Kidney (tissue), 22 donors: ENCODE results near the gene PCYOX1L. TPM values are rescaled to one million over a fixed set of nuclear protein-coding genes. Genes with fewer than 3 reads are reported as not detected.

ENCODE experiments used
- DNase-seq, 5 donors: peaks; one replicate each; pipeline ENCODE4 v3.0.0-alpha.2; 2013 to 2020
- FAIRE-seq: peaks from 2 replicates; lab custom pipeline; 2012; peaks lifted over from hg19 to GRCh38; lab: Jason Lieb, UNC
- H3K27ac ChIP-seq, 2 donors: one replicate each; pipeline ENCODE4 v1.7.0; 2013; ENCODE audit warnings: low read depth in 2 of 2, low read length in 2 of 2, inconsistent platforms in 1 of 2
- H3K27me3 ChIP-seq: one replicate; pipeline ENCODE4 v1.7.1; 2013; ENCODE audit warnings: low read length, inconsistent platforms; ENCODE audit not compliant: control insufficient read depth, insufficient read depth
- H3K36me3 ChIP-seq, 3 donors: one replicate each; pipeline versions ENCODE4 v1.7.0 to v1.7.1; 2013; ENCODE audit warnings: low read length in 3 of 3, control low read depth in 1 of 3, inconsistent platforms in 1 of 3; ENCODE audit not compliant: insufficient read depth in 3 of 3, control insufficient read depth in 2 of 3
- H3K4me1 ChIP-seq, 3 donors: one replicate each; pipeline versions ENCODE4 v1.7.0 to v1.7.1; 2013; ENCODE audit warnings: low read length in 3 of 3, inconsistent platforms in 1 of 3, low read depth in 1 of 3; ENCODE audit not compliant: control insufficient read depth in 2 of 3, insufficient read depth in 2 of 3
- H3K4me3 ChIP-seq, 3 donors: one replicate each; pipeline versions ENCODE4 v1.7.0 to v1.8.1; 2013; ENCODE audit warnings: low read length in 3 of 3, control low read depth in 1 of 3, inconsistent platforms in 1 of 3
- H3K9ac ChIP-seq, 3 donors: one replicate each; pipeline versions ENCODE4 v1.7.0 to v1.7.1; 2013; ENCODE audit warnings: low read length in 3 of 3, control low read depth in 1 of 3, inconsistent platforms in 1 of 3
- H3K9me3 ChIP-seq, 3 donors: one replicate each; pipeline versions ENCODE4 v1.7.0 to v1.7.1; 2013; ENCODE audit warnings: low read length in 3 of 3, control low read depth in 1 of 3, inconsistent platforms in 1 of 3; ENCODE audit not compliant: control insufficient read depth in 2 of 3, insufficient read depth in 1 of 3
- intact Hi-C: fragments of 100-400 bp; cut with DNase I; formaldehyde crosslinking; loops from one replicate; pipeline ENCODE4 v1.11.1; 2022
- long read RNA-seq, 10 donors: library from polyadenylated mRNA in 1 of 10; unstranded in 1 of 10; transcript quantifications; one replicate each; pipeline ENCODE4 v2.0.0 and lab custom pipeline, GENCODE V29; 2021 to 2026
- polyA plus RNA-seq: library from polyadenylated mRNA; stranded (reverse); fragments of 350-450 nt; fragmentation: Illumina TruSeq; extraction: RNeasy Lipid Tissue Mini Kit (QIAGEN cat#74804); gene quantifications from one replicate; pipeline ENCODE4 v1.2.3, GENCODE V29; 2014; ENCODE audit warnings: low read depth, low replicate concordance; ENCODE audit not compliant: insufficient read depth
- total RNA-seq: library from RNA; stranded (reverse); fragmentation: NEBNext Ultra II Directional; extraction: Animal tissue kit (Norgen Biotek cat#: 25700); gene quantifications from one replicate; pipeline ENCODE4 v1.2.1, GENCODE V29; 2021
- TF ChIP-seq, protein P1 (sequence below): IDR thresholded peaks from 3 replicates; pipeline ENCODE4 v1.5.1; 2012; ENCODE audit warnings: mild to moderate bottlenecking, moderate library complexity, borderline replicate concordance; ENCODE audit not compliant: insufficient read depth; ENCODE audit errors: extremely low read depth
- donor health status: control.
- donor health status: control.
- donor health status: control.
- donor health status: control.
- donor health status: control.
- donor health status: DM: yes; HTN: yes; CAD: no.
- donor health status: Normal renal cell carcinoma (clear cell type).

The PCYOX1L gene, protein sequence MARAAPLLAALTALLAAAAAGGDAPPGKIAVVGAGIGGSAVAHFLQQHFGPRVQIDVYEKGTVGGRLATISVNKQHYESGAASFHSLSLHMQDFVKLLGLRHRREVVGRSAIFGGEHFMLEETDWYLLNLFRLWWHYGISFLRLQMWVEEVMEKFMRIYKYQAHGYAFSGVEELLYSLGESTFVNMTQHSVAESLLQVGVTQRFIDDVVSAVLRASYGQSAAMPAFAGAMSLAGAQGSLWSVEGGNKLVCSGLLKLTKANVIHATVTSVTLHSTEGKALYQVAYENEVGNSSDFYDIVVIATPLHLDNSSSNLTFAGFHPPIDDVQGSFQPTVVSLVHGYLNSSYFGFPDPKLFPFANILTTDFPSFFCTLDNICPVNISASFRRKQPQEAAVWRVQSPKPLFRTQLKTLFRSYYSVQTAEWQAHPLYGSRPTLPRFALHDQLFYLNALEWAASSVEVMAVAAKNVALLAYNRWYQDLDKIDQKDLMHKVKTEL
- total RNA-seq (7.2 TPM), polyA plus RNA-seq (9.0 TPM)
- long read RNA-seq, donor 1, full-length matches to known transcripts: 3 of 8 reads
- long read RNA-seq, donor 1, partial matches to known transcripts: 5 of 8 reads
- long read RNA-seq, donor 1, other reads (novel, unspliced or antisense): 0 of 8 reads
- long read RNA-seq, donor 2, transcript PCYOX1L-201 (6 exons, 2,546 nt): major isoform, 7 of 8 reads
- long read RNA-seq, donor 2, partial matches to known transcripts: 0 of 8 reads
- long read RNA-seq, donor 2, other reads (novel, unspliced or antisense): 0 of 8 reads
- long read RNA-seq, donor 3, full-length matches to known transcripts: 7 of 7 reads
- long read RNA-seq, donor 3, partial matches to known transcripts: 0 of 7 reads
- long read RNA-seq, donor 3, other reads (novel, unspliced or antisense): 0 of 7 reads
- long read RNA-seq, donor 4, full-length matches to known transcripts: 9 of 9 reads
- long read RNA-seq, donor 4, partial matches to known transcripts: 0 of 9 reads
- long read RNA-seq, donor 4, other reads (novel, unspliced or antisense): 0 of 9 reads
- long read RNA-seq, donor 5: 0 reads
- long read RNA-seq, donor 6, partial matches to known transcripts: 0 of 1 reads
- long read RNA-seq, donor 6, other reads (novel, unspliced or antisense): 0 of 1 reads
- long read RNA-seq, donor 7, transcript PCYOX1L-201 (6 exons, 2,546 nt): major isoform, 5 of 6 reads
- long read RNA-seq, donor 7, partial matches to known transcripts: 0 of 6 reads
- long read RNA-seq, donor 7, other reads (novel, unspliced or antisense): 0 of 6 reads
- long read RNA-seq, donor 8, partial matches to known transcripts: 0 of 5 reads
- long read RNA-seq, donor 8, other reads (novel, unspliced or antisense): 0 of 5 reads
- long read RNA-seq, donor 9, partial matches to known transcripts: 0 of 1 reads
- long read RNA-seq, donor 9, other reads (novel, unspliced or antisense): 0 of 1 reads
- long read RNA-seq, donor 10, transcript PCYOX1L-201 (6 exons, 2,546 nt): major isoform, 5 of 5 reads
- long read RNA-seq, donor 10, partial matches to known transcripts: 0 of 5 reads
- long read RNA-seq, donor 10, other reads (novel, unspliced or antisense): 0 of 5 reads

DNA sequence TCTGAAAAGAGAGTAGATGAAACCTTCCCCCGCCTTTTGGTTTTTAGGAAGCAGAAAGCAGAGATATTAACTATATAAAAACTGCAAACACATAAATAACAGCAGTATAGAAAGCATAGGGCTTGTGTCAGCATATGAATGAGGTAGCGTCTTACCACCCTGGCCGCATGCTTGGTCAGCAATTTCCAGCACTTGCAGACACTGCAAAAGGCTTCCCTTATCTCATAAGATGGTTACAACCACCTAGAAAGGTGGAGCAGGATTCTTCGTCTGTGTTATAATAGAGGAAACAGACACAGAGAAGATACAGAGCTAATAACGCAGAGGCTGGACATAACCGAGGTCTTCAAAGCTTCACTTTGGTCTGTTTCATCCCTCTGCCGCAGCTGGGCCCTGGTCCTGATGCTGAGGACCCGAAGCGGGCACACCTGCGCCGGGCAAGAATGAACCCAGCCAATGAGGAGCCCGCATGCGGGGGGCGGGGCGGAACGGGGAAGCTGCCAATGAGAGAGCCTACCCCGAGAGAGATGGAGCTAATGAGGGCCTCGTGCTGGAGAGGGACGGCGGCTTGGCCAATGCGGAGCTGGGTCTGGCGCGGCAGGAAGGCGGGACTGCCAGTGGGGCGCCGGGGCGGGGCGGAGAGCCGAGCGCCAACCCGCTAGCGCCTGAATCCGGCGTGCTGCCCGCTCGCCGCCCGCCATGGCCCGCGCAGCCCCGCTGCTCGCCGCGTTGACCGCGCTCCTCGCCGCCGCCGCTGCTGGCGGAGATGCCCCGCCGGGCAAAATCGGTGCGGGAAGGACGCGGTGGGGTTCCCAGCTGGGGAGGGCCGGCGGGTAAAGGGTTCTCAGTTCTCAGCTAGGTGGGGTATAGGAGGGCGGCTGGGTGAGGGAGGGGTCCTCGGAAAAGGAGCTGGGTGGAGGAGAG lies at the start of gene PCYOX1L:
Gene PCYOX1L, plus strand, starts transcription at position 677 of the 924 bp plus-strand sequence. Its CDS starts 23 bp downstream, at position 700.
- peak within 1 kb of the TSS; percentile 37 to 71 (median 67) for H3K4me3 ChIP-seq
- peaks cover 0 to 7% (median 0%) of the 10 kb centered on the region in 3 donors for H3K4me1 ChIP-seq
- DNase-seq (peak; percentile 96 to 98 (median 97)), FAIRE-seq (peak; percentile 13)
- no peak within 1 kb of the TSS for H3K27ac ChIP-seq
- intact Hi-C loops: no loop called here
- no peaks in the 10 kb centered on the region for H3K27me3 ChIP-seq
- TF ChIP-seq, protein P1, sequence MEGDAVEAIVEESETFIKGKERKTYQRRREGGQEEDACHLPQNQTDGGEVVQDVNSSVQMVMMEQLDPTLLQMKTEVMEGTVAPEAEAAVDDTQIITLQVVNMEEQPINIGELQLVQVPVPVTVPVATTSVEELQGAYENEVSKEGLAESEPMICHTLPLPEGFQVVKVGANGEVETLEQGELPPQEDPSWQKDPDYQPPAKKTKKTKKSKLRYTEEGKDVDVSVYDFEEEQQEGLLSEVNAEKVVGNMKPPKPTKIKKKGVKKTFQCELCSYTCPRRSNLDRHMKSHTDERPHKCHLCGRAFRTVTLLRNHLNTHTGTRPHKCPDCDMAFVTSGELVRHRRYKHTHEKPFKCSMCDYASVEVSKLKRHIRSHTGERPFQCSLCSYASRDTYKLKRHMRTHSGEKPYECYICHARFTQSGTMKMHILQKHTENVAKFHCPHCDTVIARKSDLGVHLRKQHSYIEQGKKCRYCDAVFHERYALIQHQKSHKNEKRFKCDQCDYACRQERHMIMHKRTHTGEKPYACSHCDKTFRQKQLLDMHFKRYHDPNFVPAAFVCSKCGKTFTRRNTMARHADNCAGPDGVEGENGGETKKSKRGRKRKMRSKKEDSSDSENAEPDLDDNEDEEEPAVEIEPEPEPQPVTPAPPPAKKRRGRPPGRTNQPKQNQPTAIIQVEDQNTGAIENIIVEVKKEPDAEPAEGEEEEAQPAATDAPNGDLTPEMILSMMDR: no peak
- H3K9me3 ChIP-seq: no peaks in the 10 kb centered on the region
- peaks cover 0 to 10% (median 2%) of the 10 kb centered on the region in 3 donors for H3K36me3 ChIP-seq
- peak within 1 kb of the TSS in 2 of 3 donors; percentile 30 to 31 for H3K9ac ChIP-seq

DNA sequence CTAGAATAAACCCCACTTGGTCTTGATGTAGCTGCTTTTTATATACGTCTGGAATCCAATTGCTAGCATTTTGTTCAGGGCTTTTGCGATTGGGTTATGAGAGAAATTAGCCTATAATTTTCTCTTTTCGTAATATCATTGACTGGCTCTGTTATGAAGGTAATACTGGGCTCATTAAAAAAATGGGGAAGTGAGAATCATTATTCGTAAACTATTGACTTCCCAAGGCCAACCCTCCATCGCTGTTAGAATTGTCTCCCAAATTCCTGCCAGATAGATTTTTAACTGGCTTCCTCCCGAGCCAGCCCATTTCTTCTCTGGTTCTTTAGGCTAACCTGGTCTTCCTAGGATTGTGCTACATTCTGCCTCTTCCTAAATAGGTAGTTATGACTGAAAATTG lies 48.5 kb upstream of the PCYOX1L start:
- FAIRE-seq: no peak
- H3K27me3 ChIP-seq: no peaks in the 10 kb centered on the region
- no peak for DNase-seq
- no peak overlapping the region for H3K4me3 ChIP-seq
- H3K4me1 ChIP-seq: peaks cover 0 to 4% (median 0%) of the 10 kb centered on the region in 3 donors
- no peak overlapping the region for H3K27ac ChIP-seq
- H3K36me3 ChIP-seq: no peaks in the 10 kb centered on the region
- no peaks in the 10 kb centered on the region for H3K9me3 ChIP-seq
- TF ChIP-seq, protein P1: no peak
- no peak overlapping the region for H3K9ac ChIP-seq
- intact Hi-C loops: no loop called here
